NCI-H524 (cell line): ENCODE measurements around the gene ZNF888.
A peak's percentile ranks its signal among the peaks of the same experiment; 100 is the strongest.
"Not testable (repeated sequence)": the region's sequence is repeated elsewhere in the genome, so short reads cannot be mapped to it uniquely, and the experiment has no call there.

Source experiments
- DNase-seq, 2 experiments: peaks; one replicate each; lab custom pipeline; 2025; lab: John Stamatoyannopoulos, UW

Gene ZNF888

DNA sequence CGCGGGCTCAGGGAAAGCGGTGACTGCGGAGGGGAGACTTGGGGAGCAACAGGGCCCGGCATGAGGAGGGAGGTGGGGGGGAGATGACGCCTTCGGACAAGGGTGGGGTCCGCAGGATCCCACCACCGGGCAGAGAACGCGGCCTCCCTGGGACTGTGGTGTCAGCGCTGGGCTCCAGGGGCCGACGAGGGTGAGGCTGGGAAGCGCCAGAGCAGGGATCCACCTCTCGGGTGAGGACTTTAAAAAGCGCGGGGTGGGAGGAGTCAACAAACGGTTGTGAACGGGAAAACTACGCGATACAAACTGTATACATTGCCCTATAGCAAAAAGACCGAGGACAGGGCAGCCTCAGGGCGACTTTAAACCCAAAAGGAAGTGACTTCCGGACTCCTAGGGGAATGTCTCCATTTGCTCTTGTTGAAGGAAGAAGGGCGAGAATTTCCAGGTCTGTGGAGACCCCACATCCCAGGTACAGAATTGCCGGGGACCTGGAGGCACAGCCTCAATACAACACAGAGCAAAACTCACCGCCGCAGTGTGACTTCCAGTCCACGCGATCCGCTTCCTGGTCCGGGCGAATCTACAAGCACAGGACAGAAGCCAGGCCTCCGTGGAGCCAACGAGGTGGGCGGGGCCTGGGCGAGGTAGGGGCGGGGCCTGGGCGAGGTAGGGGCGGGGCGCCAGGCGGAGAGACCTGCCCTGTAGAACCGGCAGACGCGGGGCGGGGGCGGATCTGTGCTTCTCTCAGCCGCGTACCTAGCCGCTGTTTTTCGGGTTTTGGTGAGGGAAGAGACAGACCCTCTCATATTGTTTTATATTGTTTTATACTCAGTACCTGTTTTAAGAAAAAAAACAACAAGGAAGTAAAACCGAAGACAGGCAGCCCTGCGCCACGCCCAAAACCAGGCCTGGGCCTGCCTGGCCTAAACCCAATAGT lies at the start of gene ZNF888:
Gene ZNF888, minus strand, starts transcription at position 588 of the 937 bp plus-strand sequence. CDS start 5,555 bp downstream, outside the sequence.
- DNase-seq: no peak

DNA sequence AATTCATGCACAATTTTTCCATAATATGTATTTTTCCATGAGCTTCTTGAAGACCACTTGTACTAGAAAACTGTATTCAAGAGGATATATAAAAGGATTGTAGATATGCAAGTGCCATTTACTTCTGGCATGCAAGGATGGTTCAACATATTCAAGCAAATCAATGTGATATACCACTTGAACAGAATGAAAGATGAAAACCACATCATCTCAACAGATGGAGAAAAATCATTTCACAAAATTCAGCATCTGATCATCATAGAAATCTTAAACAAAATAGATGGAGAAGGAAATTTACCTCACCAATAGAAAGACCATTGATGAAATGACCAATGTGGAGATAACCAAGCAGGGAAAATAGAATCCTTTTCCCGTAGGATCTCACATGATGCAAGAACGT lies 44.5 kb upstream of the ZNF888 start:
- no peak for DNase-seq

DNA sequence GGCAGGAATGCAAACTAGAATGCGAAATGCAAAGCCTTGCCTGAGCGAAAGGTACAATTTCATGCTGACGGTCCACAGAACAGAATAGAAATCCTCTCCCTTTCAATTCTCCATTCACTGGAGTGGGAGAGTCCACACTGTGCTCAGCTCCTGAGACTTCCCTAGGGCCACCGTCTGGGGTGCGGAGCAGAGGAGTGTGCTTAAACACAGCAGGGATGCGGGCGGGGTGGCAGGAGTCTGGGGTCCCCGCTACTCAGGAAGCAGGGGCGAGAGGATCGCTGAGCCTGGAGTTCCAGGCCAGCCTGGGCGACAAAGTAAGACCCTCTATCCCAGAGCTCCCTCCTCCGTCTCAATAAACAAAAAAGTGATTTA lies 40.0 kb upstream of the ZNF888 start:
- DNase-seq: no peak

DNA sequence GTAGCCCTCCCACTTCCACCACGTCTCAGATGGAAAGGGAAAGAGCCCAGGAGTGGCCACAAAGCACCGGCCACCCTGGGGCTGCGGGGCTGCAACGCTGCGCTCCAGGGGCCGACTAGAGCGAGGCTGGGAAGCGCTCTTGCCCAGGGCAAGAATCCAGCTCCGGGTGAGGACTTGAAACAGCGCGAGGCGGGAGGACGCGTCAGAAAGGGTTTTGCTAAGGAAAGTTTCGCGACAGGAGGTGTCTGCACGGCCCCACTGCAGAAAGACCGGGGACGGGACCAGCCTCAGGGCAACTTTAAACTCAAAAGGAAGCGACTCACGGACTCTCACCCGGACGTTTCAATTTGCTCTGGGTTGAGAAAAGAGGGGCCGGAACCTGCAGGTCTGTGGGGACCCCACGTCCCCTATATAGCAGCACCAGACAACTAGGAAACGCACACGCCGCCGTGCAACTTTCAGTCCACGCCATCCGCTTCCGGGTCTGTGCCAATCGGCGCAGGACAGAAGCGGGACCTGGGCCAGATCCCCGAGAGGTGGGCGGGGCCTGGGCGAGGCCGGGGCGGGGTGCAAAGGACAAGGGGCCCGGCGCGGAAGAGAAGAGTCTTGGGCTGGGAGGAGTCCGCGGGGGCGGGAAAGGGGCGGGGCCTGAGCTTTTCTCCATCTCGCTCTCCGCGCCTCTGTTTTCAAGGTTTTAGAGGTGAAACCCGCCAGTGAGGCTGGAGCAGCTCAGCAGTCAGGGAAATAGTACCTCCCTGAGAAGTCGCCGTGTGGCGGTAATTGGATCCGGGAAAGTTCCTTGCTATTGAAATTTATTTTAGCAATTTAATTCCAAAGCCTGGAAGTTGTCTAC lies 39.4 kb upstream of the ZNF888 start, which contains the start of gene ZNF816:
Gene ZNF816, minus strand, starts transcription at position 488 of the 853 bp plus-strand sequence. CDS start 6,792 bp downstream, outside the sequence.
- peak; percentile 72 to 81 for DNase-seq

DNA sequence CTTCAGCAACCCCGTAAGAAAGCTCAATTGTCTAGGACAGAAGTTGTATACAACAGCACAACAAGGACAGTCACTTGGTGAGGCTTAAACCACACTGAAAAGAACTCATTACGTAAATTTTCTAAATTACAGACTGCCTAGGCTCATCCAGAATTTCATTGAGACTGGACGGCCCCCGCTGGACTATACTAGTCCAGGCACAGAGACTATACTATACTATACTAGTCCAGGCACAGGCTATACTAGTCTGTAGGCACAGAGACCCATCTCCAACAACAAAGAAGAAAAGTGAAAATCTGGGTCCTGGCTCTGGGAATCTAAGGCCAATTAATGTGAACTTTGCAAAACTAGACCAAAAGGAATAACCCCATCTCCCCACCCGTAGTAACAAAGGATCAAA lies 38.8 kb upstream of the ZNF888 start:
- DNase-seq: no peak

DNA sequence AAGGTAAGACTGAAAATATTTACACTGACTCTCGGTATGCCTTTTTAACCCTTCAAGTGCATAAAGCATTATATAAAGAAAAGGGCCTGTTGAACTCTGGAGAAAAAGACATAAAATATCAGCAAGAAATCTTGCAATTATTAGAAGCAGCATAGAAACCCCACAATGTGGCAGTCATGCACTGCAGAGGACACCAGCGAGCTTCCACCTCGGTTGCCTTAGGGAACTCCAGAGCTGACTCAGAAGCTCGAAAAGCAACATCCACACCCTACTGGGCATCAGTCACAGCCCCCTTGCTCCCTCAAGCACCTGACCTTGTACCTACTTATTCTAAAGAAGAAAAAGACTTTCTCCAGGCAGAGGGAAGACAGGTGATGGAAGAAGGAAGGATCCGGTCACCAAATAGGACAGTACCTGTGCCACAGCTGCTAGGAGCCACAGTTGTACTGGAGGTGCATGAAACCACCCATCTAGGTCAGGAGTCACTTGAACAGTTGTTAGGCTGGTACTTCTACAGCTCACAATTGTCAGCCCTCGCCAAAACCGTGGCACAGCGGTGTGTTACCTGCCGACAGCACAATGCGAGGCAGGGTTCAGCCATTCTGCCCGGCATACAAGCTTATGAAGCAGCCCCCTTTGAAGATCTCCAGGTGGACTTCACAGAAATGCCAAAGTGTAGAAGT lies 36.5 kb upstream of the ZNF888 start:
- DNase-seq: no peak

DNA sequence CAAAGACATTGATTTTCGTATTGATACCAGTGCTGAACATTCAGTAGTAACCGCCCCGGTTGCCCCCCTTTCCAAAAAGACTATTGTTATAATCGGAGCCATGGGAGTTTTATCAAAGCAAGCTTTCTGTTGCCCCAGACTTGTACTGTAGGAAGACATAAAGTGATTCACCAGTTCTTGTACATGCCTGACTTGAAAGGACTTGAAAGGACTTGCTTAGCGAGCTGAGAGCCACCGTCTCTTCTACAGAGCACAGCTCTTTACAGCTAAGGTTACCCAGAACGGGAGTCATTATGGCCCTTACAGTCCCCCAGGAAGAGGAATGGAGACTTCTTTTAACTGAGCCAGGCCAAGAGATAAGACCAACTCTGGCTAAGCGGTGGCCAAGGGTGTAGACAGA lies 34.4 kb upstream of the ZNF888 start:
- DNase-seq: no peak

DNA sequence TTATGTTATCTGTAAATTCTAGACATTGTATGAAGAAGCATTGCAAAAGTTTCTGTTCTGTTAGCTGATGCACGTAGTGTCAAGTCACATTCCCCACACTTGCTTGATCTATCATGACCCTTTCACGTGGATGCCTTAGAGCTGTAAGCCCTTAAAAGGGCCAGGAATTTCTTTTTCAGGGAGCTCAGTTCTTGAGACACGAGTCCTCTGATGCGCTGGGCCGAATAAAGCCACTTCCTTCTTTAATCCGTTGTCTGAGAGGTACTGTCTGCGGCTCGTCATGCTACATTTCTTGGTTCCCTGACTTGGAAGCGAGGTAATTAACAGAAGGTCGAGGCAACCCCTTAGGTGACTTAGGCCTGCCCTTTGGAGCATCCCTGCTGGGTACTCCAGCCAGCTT lies 33.7 kb upstream of the ZNF888 start:
- DNase-seq: no peak

DNA sequence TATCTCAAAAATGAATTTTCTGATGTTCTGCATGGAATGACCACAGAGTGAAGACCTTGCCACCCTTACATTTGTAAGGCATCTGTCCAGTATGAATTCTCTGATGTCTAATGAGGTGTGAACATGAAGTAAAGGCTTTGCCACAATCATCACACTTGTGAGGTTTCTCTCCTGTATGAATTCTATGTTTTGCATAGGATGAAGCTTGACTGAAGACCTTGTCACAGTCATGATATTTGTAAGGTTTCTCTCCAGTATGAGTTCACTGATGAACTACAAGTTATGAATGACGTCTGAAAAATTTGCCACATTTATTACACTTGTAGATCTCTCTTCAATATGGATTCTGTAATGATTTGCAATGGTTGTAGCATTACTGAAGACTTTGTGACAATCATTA lies 26.2 kb upstream of the ZNF888 start:
- no peak for DNase-seq

DNA sequence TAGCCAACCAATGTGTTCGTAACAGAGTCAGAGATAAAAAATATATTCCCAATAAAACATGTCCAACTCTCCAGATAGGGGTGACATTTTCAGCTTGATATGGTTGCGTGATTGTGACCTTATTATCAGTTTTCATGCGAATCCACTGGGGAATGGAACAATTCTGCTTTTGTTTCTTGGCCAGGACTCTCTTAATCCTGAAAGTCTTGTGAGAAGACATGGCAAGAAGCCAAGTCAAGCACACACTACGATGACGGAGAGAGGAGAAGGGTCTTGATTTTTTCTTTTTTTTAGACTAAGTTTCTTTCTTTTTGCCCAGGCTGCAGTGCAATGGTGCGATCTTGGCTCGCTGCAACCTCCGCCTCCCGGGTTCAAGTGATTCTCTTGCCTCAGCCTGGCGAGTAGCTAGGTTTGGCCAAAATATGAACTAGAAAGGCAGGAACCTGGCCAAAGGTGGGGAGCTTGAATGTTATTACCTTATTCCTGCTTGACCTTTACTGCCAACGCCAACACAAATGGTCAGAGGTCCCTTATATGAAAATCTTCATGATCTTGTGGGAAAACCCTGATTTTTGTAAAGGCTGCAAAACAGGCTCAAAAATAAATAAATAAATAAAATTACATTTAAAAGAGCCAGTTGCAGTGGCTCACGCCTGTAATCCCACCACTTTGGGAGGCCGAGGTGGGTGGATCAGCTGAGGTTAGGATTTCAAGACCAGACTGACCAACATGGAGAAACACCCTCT lies 25.0 kb upstream of the ZNF888 start:
- no peak for DNase-seq

DNA sequence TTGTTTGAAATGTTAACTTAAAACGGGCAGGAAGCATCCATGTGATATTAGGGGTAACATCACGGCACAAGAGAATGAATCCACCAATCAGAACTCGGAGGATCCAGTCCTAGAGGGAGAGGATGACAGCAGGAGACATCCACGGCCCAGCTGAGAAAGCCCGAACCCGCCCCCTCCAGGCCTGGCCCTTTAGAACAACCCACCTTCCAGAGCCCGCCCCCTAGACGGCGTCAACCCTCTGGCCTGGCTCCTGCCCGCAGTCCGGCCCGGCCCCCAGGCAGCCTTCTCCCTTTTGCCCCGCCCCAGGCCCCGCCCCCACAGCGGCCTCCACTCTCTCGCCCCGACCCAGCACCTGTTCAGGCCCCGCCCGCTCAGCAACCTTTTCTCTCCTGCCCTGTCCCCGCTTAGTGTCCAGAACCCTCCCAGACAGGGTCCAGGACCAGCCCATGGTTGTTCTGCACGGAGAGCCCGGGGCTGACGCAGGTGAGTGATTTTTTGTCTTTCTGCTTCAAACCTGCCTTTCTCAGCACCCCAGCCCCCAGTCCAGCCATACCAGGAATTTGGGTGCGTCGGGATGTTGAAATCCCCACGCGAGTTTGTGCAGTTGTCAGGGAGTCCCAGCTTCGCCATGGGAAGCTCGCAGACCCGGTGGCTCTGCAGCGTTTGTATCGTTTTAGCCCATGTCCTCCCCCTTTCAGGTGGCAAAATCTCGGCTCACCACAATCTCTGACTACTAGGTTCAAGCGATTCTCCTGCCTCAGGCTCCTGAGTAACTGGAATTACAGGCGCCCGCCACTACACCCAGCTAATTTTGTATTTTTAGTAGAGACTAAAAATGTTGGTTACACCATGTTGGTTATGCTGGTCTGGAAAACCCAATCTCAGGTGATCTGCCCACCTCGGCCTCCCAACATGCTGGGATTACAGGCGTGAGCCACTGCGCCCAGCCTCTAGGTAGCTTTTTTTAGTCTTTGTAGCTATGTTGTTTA lies 23.4 kb upstream of the ZNF888 start:
- DNase-seq: no peak

DNA sequence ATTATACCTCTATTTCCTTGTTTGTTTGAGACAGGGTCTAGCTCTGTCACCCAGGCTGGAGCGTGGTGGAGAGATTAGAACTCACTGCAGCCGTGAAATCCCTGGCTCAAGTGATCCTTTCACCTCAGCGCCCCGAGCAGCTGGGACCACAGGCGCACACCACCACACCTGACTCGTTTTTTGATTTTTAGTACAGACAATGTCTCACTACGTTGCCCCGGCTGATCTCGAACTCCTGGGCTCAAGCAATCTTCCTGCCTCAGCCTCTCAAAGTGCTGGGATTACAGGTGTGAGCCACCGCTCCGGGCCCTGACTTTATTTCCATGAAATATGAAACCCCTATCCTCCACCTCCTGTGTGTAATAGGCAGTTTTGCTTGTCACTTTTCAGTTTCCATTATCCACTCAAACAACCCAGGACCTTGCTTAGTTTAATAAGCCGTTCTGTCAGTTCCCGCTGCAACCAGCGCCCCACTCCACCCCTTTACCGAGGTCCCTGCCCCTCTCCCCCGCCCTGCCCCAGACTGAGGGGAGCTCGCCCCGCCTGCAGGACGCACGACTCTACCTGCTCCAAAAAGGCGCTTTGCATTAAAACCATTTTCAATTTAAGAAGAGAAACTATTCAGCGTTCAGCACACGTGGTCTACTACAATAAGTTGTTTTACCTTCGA lies 22.6 kb upstream of the ZNF888 start:
- DNase-seq: no peak

DNA sequence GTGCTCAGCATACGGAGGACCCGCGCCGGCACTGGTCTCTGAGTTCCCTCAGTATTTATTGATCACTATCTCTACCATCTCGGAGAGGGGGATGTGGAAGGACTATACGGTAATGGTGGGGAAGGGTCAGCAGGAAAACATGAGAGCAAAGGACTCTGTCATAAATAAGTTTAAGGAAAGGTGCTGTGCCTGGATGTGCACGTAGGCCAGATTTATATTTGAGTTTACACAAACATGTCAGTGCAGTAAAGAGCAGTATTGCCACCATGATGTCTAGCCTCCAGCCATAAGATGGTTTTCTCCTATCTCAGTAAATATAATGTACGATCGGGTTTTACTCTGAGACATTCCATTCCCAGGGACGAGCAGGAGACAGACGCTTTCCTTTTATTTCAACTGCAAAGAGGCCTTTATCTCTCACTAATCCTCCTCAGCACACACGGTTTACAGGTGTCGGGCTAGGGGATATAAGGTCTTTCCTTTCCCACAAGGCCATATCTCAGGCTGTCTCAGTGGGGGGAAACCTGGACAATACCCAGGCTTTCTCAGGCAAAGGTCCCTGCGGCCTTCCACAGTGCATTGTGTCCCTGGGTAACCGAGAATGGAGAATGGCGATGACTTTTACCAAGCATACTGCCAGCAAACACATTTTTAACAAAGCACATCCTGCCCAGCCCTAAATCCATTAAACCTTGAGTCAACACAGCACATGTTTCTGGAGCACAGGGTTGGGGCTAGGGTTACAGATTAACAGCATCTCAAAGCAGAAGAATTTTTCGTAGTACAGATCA lies 21.7 kb upstream of the ZNF888 start:
- DNase-seq: not testable (repeated sequence)

DNA sequence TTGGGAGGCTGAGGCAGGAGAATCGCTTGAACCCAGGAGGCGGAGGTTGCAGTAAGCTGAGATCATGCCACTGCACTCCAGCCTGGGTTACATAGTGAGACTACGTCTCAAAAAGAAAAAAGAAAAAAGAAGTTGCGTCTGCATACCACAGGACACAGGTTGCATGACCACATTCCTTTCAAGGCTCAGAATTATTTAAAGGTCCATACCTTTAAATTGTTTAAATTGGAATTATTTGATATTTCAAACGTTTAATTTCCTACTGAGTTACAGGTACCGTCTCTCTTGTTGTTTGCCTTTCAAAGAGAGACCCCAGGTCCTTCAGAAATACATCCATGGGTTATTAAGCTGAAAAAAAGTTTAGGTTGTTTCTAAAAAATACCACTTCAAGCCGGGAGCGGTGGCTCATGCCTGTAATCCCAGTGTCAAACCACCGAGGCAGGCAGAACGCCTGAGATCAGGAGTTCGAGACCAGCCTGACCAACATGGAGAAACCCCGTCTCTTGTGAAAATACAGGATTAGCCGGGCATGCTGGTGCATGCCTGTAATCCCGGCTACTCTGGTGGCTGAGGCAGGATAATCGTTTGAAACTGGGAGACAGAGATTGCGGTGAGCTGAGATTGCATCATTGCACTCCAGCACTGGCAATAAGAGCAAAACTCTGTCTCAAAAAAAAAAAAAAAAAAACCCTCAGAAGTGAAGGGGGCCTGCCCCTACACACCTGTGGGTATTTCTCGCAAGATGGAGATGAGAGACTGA lies 20.8 kb upstream of the ZNF888 start:
- no peak for DNase-seq

DNA sequence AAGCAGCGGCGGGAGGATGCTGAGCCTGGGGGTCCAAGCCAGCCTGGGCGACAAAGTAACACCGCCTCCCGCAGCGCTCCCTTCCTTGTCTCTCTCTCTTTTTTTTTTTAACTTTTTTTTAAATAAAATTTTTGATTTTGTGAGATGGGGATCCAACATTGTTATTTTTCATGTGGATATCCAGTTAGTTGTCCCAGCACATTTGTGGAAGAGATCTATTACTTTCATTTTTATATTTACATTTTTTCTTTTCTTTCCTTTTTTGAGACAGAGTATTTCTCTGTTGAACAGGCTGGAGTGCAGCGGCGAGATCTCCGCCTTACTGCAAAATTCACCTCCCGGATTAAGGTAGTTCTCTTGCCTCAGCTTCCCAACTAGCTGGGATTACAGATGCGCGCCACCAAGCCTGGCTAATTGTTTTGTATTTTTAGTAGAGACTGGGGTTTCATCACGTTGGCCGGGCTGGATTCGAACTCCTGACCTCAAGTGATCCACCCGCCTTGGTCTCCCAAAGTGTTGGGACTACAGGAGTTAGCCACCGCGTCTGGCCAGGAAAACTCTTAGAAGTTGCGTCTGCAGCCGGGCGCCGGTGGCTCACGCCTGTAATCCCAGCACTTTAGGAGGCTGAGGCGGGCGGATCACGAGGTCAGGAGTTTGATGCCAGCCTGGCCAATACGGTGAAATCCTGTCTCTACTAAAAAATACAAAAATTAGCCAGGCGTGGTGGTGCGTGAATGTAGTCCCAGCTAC lies 20.1 kb upstream of the ZNF888 start:
- no peak for DNase-seq

DNA sequence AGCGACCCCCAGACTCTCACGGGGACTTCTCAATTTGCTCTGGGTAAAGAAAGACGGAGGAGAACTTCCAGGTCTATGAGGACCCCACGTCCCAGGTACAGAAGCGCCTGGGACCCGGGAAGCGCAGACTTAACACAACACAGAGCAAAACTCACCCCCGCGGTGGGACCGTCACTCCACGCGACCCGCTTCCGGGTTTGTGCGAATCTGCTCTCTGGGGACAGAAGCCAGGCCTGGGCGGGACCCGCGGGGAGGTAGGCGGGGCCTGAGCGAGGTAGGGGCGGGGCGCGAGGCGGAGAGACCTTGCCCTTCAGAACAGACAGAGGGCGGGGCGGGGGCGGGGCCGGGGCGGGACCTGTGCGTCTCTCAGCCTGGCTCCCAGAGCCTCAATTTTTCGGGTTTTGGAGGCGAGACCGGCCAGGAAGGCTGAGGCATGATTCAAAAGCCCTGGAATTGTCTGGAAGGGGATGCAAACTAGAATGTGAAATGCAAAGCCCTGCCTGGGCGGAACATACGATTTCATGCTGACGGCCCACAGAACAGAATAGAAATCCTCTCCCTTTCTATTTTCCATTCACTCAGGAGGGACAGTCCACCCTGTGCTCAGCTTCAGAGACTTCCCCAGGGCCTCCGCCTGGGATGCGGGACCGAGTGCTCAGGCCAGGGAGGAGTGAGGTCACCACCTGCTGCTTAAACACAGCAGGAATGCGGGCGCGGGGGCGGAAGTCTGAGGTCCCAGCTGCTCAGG lies 19.3 kb upstream of the ZNF888 start:
- peak in 1 of 2 experiments; percentile 24 for DNase-seq

DNA sequence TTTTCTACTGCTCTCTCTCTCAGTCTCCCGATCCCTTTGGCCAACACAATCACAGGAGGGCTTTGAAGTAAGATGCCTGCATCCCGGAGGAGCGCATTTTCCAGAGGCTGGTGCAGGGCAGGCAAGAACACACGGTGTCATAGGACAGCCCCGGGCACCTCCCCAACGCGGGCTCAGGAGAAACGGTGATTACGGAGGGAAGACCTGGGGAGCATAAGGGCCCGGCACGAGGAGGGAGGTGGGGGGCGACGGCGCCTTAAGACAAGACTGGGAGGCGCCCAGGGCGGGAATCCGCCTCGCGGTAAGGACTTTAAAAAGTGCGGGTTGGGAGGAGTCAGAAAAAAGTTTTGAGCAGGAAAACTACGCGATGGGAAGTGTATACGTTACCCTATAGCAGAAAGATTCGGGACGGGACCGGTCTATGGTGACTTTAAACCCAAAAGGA lies 18.7 kb upstream of the ZNF888 start:
- no peak for DNase-seq
